NCI-H2171 (cell line): ENCODE measurements around the gene DSCAML1.
"Not testable (repeated sequence)": the region's sequence is repeated elsewhere in the genome, so short reads cannot be mapped to it uniquely, and the experiment has no call there.

Experiments
- DNase-seq: peaks from one replicate; lab custom pipeline; 2025; lab: John Stamatoyannopoulos, UW

Gene DSCAML1

DNA sequence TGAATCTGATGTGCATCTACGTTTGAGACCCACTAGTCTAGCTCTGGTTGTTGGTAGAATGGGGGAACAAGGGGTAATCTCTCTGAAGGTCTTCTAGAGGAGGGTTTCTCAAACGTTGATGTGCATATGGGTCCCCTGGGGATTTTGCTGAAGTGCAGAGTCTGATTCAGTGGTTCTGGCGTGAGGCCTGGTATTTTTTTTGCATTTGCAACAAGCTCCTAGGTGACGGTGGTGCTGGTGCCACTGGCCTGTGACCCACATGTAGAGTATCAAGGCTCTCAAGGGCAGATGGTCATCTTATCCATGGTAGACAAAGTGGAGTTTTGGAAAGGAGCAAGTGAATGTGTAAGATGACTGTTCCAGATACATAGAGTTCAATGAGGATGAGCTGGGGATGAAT is 372.2 kb downstream of the DSCAML1 start:
- DNase-seq = no peak

DNA sequence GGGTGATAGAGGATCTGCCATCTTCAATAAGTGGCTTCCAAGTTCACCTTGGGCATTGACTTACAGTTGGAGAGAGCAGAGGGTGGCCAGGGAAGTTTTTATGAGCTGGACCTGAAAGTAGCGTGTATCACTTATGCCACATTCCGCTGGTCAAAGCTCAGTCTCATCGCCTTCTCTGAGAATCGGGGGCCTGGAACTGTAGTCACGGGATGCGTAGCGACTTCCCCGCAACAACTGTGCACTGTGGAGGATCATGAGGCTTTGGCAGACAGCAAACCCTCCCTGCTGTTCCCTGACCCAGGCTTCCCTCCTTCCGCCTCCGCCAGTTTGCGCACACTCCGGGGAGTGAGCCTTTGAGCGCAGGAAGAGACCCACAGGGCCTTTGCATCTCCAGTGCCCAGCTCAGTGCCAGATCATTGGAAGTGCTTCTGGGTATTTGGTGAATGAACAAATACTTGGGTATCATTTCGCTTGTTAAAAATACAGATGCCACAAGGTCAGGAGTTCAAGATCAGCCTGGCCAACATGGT is 373.9 kb downstream of the DSCAML1 start:
- DNase-seq = no peak

- no peak for DNase-seq
These were observed 375.5 kb downstream of the DSCAML1 start for GRCh38 chr11:117421476-117421875.

GRCh38 chr11:117421041-117421440 is 376.0 kb downstream of the DSCAML1 start:
- no peak for DNase-seq

- DNase-seq = no peak
These were observed 376.4 kb downstream of the DSCAML1 start for GRCh38 chr11:117420598-117420997.

DNA sequence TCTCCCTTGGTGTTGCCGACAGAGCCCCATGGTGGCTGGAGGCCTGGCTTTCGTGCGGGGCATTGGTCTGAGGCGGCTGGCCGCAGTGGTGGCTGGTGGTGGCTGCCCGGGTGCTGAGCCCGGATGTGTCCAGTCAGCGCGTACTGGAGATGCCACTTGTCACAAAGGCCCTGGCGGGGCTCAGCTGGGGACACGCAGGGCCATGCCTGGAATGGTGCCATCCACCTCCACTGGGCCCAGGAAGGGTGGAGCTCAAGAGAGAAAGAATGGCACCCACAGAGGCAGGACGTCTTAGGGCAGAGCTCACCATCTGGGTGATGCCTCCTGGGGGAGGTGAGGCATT is 376.9 kb downstream of the DSCAML1 start:
- DNase-seq = no peak

GRCh38 chr11:117419482-117420142 is 377.4 kb downstream of the DSCAML1 start:
- no peak for DNase-seq

DNA sequence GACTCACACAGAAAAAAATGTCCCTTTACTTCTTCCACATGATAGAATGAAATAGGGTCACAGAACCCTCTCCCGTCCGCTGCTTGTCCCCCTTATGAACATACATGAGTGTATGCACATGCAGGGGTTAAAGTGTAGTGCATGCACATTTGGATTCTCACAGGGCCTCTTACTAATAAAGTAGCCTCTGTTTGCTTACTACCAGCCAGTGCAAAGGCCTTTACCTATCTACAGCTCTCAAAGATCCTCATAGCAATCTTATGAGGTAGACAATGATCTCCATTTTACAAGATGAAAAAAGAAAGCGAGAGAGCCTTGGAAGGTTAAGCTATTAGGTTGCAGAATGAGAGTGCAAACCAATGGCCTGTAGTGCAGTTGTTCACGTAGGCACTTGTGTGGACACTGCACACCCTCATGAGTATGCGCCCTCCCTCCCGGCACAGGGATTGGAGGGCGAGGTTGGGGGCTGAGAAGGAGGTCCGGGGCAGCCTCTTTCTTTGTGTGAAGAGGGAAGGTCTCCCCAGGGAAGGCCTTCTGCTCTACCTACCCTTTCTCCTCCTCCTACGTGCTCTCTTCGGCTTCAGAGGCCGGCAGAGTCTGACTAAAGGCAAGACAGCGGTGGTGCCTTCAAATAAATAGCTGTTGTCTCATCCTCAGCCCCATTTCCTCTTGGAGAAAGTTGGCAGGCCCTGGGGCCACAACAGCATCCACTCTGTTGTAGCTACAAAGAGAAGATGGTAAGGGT is 378.1 kb downstream of the DSCAML1 start:
- no peak for DNase-seq

- no peak for DNase-seq
These were observed 379.2 kb downstream of the DSCAML1 start for GRCh38 chr11:117417856-117418255.

DNA sequence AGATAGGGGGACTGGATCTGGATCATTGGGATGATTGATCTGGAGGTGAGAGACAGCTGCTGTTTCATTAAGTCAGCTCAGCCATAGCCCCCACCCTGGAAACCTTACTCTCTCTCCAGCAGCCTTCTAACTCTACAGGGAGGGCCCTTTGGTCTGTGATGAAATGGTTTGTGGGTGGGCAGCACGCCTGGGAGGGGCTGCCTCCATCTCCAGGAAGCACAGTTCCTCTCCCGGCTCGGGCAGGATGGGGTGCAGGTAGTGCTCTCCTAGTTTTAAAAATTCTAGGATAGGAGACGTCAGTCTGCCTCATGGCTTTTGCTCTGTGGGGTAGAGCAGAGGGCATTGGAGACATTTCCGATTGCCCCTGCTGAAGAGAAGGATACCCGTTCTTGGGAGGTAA is 379.7 kb downstream of the DSCAML1 start:
- no peak for DNase-seq

DNA sequence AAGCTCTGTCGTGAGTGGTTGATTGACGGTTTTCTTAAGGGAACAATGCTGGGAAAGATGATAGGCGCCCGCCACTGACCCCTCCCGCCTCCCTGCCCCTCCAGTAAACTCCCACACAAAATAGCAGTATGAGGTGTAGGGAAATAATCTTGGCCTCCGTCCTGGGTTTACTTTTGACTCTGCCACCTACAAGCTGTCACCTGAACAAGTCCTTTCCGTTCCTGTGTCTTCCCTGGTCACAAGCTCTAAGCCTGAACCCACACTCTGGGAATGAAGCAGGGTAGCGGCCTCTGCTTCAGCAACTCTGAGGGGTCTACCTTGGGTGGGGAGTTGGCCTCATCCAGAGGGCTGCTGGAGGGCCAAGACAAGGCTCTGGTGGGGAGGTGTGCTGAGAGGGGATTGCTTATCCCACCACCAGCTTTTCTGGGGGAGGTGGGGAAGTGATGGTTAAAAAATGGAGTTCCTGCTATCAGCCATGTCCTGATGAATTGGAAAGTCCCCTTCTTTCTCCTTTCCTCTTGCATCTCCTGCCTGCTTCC is 381.6 kb downstream of the DSCAML1 start:
- no peak for DNase-seq

DNA sequence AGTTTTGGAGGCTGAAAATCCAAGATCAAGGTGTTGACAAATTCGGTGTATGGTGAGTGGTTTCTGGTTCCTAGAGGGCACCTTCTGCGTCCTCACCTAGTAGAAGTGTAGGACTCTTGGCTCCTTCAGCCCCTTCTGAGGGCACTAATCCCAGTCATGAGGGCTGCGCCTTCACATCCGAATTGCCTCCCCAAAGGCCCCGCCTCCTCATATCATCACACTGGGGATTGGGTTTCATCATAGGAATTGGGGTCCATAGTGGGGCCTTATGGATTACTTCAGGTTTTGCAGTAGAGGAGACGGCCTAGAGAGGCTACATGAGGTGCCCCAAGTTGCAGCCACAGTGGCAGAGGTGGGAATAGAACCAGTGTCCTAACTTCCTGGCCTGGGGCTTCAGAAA is 382.3 kb downstream of the DSCAML1 start:
- no peak for DNase-seq

GRCh38 chr11:117413616-117414015 is 383.4 kb downstream of the DSCAML1 start:
- no peak for DNase-seq

DNA sequence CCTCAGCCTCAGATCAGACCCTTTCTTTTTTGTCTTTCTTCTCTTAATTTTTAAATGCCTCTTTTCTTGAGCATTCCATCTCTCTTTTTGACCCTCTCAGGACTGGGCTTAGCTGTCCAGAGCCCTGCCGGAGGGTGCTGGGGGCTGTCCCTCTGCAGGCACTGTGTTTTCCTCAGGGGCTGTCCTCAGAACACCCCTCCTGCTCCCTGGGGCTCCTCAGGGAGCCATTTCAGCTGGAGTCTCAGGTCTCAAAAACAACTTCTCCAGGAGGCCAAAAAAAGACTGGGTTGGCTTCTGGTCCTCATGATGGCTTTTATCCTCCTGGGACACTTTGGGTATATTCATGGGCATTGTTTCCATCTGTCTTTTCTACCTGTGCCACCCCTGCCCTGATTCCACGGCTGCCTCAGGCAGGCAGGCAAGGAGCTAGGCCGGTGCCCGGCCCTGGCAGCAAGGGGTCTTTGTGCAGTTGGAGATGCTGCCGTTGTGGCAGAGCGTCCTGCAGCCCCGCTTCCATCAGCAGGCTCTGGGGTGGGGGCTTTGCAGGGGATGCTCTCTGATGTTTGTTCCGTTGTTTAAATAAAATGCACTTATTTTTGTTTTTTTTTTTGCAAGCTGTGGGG is 384.3 kb downstream of the DSCAML1 start:
- no peak for DNase-seq

- DNase-seq = no peak
These were observed 384.8 kb downstream of the DSCAML1 start for GRCh38 chr11:117412176-117412575.

GRCh38 chr11:117411736-117412135 is 385.3 kb downstream of the DSCAML1 start:
- DNase-seq = no peak

GRCh38 chr11:117410861-117411710 is 385.9 kb downstream of the DSCAML1 start:
- DNase-seq = peak; percentile 30

- DNase-seq = no peak
These were observed 386.8 kb downstream of the DSCAML1 start for GRCh38 chr11:117410238-117410637.

GRCh38 chr11:117409511-117409910 is 387.5 kb downstream of the DSCAML1 start:
- DNase-seq = no peak

GRCh38 chr11:117408356-117408755 is 388.7 kb downstream of the DSCAML1 start:
- no peak for DNase-seq

DNA sequence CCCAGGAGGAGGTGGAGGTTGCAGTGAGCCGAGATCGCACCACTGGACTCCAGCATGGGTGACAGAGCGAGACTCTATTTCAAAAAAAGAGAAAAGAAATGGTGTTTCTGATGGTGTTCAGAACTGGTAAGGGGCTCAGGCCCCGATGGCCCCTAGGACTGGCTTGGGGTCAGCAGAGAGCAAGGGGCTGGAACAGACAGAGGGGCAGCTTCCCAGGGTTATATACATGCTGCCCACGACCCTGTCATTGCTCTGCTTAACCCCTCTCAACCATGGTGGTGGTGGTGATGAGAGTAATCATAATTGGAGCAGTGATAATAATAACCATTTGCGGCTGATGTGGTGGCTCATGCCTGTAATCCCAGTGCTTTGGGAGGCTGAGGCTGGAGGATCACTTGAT is 390.0 kb downstream of the DSCAML1 start:
- no peak for DNase-seq

- DNase-seq = not testable (repeated sequence)
These were observed 391.1 kb downstream of the DSCAML1 start for GRCh38 chr11:117405898-117406297.
